Bronchial epithelial cell (primary cell): Measurements from ENCODE around the gene VWA5B1. TPM values are rescaled to one million over a fixed set of nuclear protein-coding genes. Genes with fewer than 3 reads are reported as not detected.

Experiments used
- DNase-seq: peaks from one replicate; pipeline ENCODE4 v3.0.0-alpha.2; 2010; ENCODE audit warnings: low read depth
- FAIRE-seq: peaks from 2 replicates; lab custom pipeline; 2011; peaks lifted over from hg19 to GRCh38; lab: Jason Lieb, UNC
- H3K27me3 ChIP-seq: 2 replicates; pipeline ENCODE4 v1.5.1; 2011; ENCODE audit warnings: low read length; ENCODE audit not compliant: control insufficient read depth, insufficient read depth
- H3K36me3 ChIP-seq: 2 replicates; pipeline ENCODE4 v1.5.1; 2011; ENCODE audit warnings: low read length; ENCODE audit not compliant: control insufficient read depth, insufficient read depth
- H3K4me3 ChIP-seq: 2 replicates; pipeline ENCODE4 v1.5.1; 2011; ENCODE audit warnings: mild to moderate bottlenecking, low read depth, low read length, control low read depth
- CTCF ChIP-seq: IDR thresholded peaks from 2 replicates; pipeline ENCODE4 v1.5.1; 2011; ENCODE audit warnings: mild to moderate bottlenecking, moderate library complexity, low read length, control low read depth, inconsistent platforms; ENCODE audit not compliant: insufficient read depth, severe bottlenecking
- total RNA-seq: library from RNA; depleted of rRNA; stranded (reverse); fragments of >200 nt; gene quantifications from 2 replicates; pipeline ENCODE4 v1.2.1, GENCODE V29; 2014

VWA5B1 gene
- total RNA-seq, 1 donor from 2014 or later = not detected

GRCh38 chr1:20320704-20321103, 30.0 kb downstream of the VWA5B1 start:
- Histone ChIP-seq H3K4me3 (no peak overlapping the region), H3K27me3 (peaks cover 6% of the 10 kb centered on the region), H3K36me3 (no peaks in the 10 kb centered on the region)
- TF ChIP-seq CTCF = no peak
- FAIRE-seq = no peak
- DNase-seq = no peak

GRCh38 chr1:20321573-20321972, 30.9 kb downstream of the VWA5B1 start:
- Histone ChIP-seq H3K27me3 (peaks cover 3% of the 10 kb centered on the region), H3K36me3 (no peaks in the 10 kb centered on the region), H3K4me3 (no peak overlapping the region)
- DNase-seq (no peak), FAIRE-seq (no peak)
- TF ChIP-seq CTCF = no peak

GRCh38 chr1:20322081-20322824, 31.6 kb downstream of the VWA5B1 start:
- peak; percentile 64 for FAIRE-seq
- Histone ChIP-seq H3K4me3 (no peak overlapping the region), H3K36me3 (no peaks in the 10 kb centered on the region), H3K27me3 (peaks cover 3% of the 10 kb centered on the region)
- no peak for TF ChIP-seq CTCF
- no peak for DNase-seq

GRCh38 chr1:20322825-20323612, 32.3 kb downstream of the VWA5B1 start:
- no peaks in the 10 kb centered on the region for H3K36me3 ChIP-seq
- TF ChIP-seq CTCF = no peak
- FAIRE-seq = no peak
- peaks cover 3% of the 10 kb centered on the region for H3K27me3 ChIP-seq
- H3K4me3 ChIP-seq = no peak overlapping the region
- peak; percentile 27 for DNase-seq

GRCh38 chr1:20323613-20323920, 32.9 kb downstream of the VWA5B1 start:
- FAIRE-seq = no peak
- no peak overlapping the region for H3K4me3 ChIP-seq
- no peak for TF ChIP-seq CTCF
- DNase-seq = no peak
- H3K36me3 ChIP-seq = no peaks in the 10 kb centered on the region
- H3K27me3 ChIP-seq = peaks cover 3% of the 10 kb centered on the region
